Activated T-helper 2 cell treated with anti-CD3 and anti-CD28 coated beads, Interferon-gamma antibody, Interleukin-2, Interleukin-4, amounts not matched to agents 10 μg/mL and 5 μg/mL and 100 μg/mL, durations not matched to agents 14 hours and 24 hours and 36 hours (primary cell): ENCODE measurements around the gene CTBP2. TPM values are rescaled to one million over a fixed set of nuclear protein-coding genes. Genes with fewer than 3 reads are reported as not detected.

Experiments
- total RNA-seq: library from RNA; stranded (reverse); gene quantifications from 2 replicates; pipeline ENCODE4 v1.2.3, GENCODE V29; 2022

Gene CTBP2
- total RNA-seq, 1 donor from 2014 or later, result 0.48 TPM

Other genes starting within 250 kb of the CTBP2 start
- 12.1 and 13.4 TPM in 2 replicates for gene ZRANB1, start 218.4 kb downstream of the CTBP2 start, total RNA-seq